Astrocyte (in vitro differentiated cells and primary cell): ENCODE measurements around the gene NAA35. TPM values are rescaled to one million over a fixed set of nuclear protein-coding genes. Genes with fewer than 3 reads are reported as not detected.

ENCODE experiments used
- DNase-seq: peaks from one replicate; pipeline ENCODE4 v3.0.0-alpha.2; 2010; ENCODE audit warnings: low read depth
- FAIRE-seq: peaks from 2 replicates; lab custom pipeline; 2011; peaks lifted over from hg19 to GRCh38; lab: Jason Lieb, UNC
- H2AFZ ChIP-seq: 2 replicates; pipeline ENCODE4 v1.6.0; 2012; ENCODE audit warnings: low read depth, low read length, inconsistent platforms
- H3K27ac ChIP-seq: 2 replicates; pipeline ENCODE4 v1.5.1; 2011; ENCODE audit warnings: low read depth, low read length, inconsistent platforms
- H3K27me3 ChIP-seq: 2 replicates; pipeline ENCODE4 v1.6.0; 2011; ENCODE audit warnings: low read length, inconsistent platforms; ENCODE audit not compliant: insufficient read depth
- H3K36me3 ChIP-seq: 2 replicates; pipeline ENCODE4 v1.5.1; 2011; ENCODE audit warnings: low read length, inconsistent platforms; ENCODE audit not compliant: insufficient read depth
- H3K4me1 ChIP-seq: 2 replicates; pipeline ENCODE4 v1.5.1; 2011; ENCODE audit warnings: low read length, inconsistent platforms; ENCODE audit not compliant: insufficient read depth
- H3K4me2 ChIP-seq: 2 replicates; pipeline ENCODE4 v1.6.0; 2012; ENCODE audit warnings: low read length, inconsistent platforms
- H3K4me3 ChIP-seq: 2 replicates; pipeline ENCODE4 v1.5.1; 2011; ENCODE audit warnings: low read depth, mild to moderate bottlenecking, low read length, inconsistent platforms; ENCODE audit not compliant: insufficient read depth
- H3K79me2 ChIP-seq: 2 replicates; pipeline ENCODE4 v1.6.0; 2012; ENCODE audit warnings: mild to moderate bottlenecking, low read length, inconsistent platforms; ENCODE audit not compliant: insufficient read depth
- H3K9ac ChIP-seq: 2 replicates; pipeline ENCODE4 v1.6.0; 2012; ENCODE audit warnings: mild to moderate bottlenecking, low read length, inconsistent platforms
- H3K9me3 ChIP-seq: 2 replicates; pipeline ENCODE4 v1.5.1; 2012; ENCODE audit warnings: low read depth, mild to moderate bottlenecking, low read length, inconsistent platforms; ENCODE audit not compliant: insufficient read depth
- H4K20me1 ChIP-seq: 2 replicates; pipeline ENCODE4 v1.6.0; 2012; ENCODE audit warnings: low read length, inconsistent platforms; ENCODE audit not compliant: insufficient read depth
- H3K27ac Mint-ChIP-seq: one replicate; pipeline ENCODE4 v1.8.0; 2021; ENCODE audit warnings: mild to moderate bottlenecking, mixed read lengths; ENCODE audit not compliant: unreplicated experiment
- H3K27me3 Mint-ChIP-seq: one replicate; pipeline ENCODE4 v1.8.0; 2021; ENCODE audit warnings: low read depth, mixed read lengths; ENCODE audit not compliant: unreplicated experiment
- H3K36me3 Mint-ChIP-seq: one replicate; pipeline ENCODE4 v1.8.0; 2021; ENCODE audit warnings: low read depth, mixed read lengths; ENCODE audit not compliant: unreplicated experiment
- H3K4me1 Mint-ChIP-seq: one replicate; pipeline ENCODE4 v1.8.0; 2021; ENCODE audit warnings: low read depth, mixed read lengths; ENCODE audit not compliant: unreplicated experiment
- H3K4me3 Mint-ChIP-seq: one replicate; pipeline ENCODE4 v1.8.0; 2021; ENCODE audit warnings: mild to moderate bottlenecking, moderate library complexity, mixed read lengths; ENCODE audit not compliant: unreplicated experiment
- H3K9me3 Mint-ChIP-seq: one replicate; pipeline ENCODE4 v1.8.0; 2021; ENCODE audit warnings: mild to moderate bottlenecking, mixed read lengths; ENCODE audit not compliant: unreplicated experiment
- CTCF ChIP-seq: IDR thresholded peaks from 2 replicates; pipeline ENCODE4 v1.5.1; 2011; ENCODE audit warnings: low read depth, mild to moderate bottlenecking, inconsistent platforms, low read length, moderate library complexity; ENCODE audit not compliant: insufficient read depth
- EZH2 ChIP-seq: IDR thresholded peaks from 2 replicates; pipeline ENCODE4 v1.6.1; 2012; ENCODE audit warnings: mild to moderate bottlenecking, low read length, inconsistent platforms; ENCODE audit not compliant: insufficient read depth
- total RNA-seq: library from RNA; stranded (reverse); gene quantifications from 2 replicates; pipeline ENCODE4 v1.2.1, GENCODE V29; 2021

Gene NAA35
- total RNA-seq, 1 donor from 2014 or later: 31.4 TPM

- Mint-ChIP-seq H3K27me3 (no peaks in the 10 kb centered on the region), H3K4me3 (no peak overlapping the region), H3K27ac (peak overlapping the region; percentile 85), H3K4me1 (peaks cover 9% of the 10 kb centered on the region), H3K36me3 (no peaks in the 10 kb centered on the region), H3K9me3 (no peaks in the 10 kb centered on the region)
- peak overlapping the region; percentile 94 for H3K9ac ChIP-seq
- peaks cover 34% of the 10 kb centered on the region for H4K20me1 ChIP-seq
- TF ChIP-seq CTCF (no peak), EZH2 (no peak)
- peak overlapping the region; percentile 90 for H3K4me2 ChIP-seq
- H3K27me3 ChIP-seq: no peaks in the 10 kb centered on the region
- peak overlapping the region; percentile 91 for H2AFZ ChIP-seq
- peaks cover 19% of the 10 kb centered on the region for H3K36me3 ChIP-seq
- peaks cover 54% of the 10 kb centered on the region for H3K79me2 ChIP-seq
- H3K27ac ChIP-seq: peak overlapping the region; percentile 81
- no peak for FAIRE-seq
- no peak for DNase-seq
- peaks cover 9% of the 10 kb centered on the region for H3K4me1 ChIP-seq
- H3K4me3 ChIP-seq: peak overlapping the region; percentile 82
- no peaks in the 10 kb centered on the region for H3K9me3 ChIP-seq
These were observed 635 bp downstream of the NAA35 start for GRCh38 chr9:85941622-85941940.

GRCh38 chr9:85941966-85942912 lies 1.3 kb downstream of the NAA35 start:
- H3K4me1 ChIP-seq: peaks cover 9% of the 10 kb centered on the region
- H3K9ac ChIP-seq: peak overlapping the region; percentile 94
- no peak for DNase-seq
- Mint-ChIP-seq H3K27me3 (no peaks in the 10 kb centered on the region), H3K4me1 (peaks cover 9% of the 10 kb centered on the region), H3K27ac (peak overlapping the region; percentile 85), H3K4me3 (no peak overlapping the region), H3K36me3 (no peaks in the 10 kb centered on the region), H3K9me3 (no peaks in the 10 kb centered on the region)
- peak overlapping the region; percentile 91 for H2AFZ ChIP-seq
- peak overlapping the region; percentile 81 for H3K27ac ChIP-seq
- TF ChIP-seq CTCF (no peak), EZH2 (no peak)
- FAIRE-seq: no peak
- peaks cover 24% of the 10 kb centered on the region for H3K36me3 ChIP-seq
- no peaks in the 10 kb centered on the region for H3K9me3 ChIP-seq
- peaks cover 61% of the 10 kb centered on the region for H3K79me2 ChIP-seq
- peak overlapping the region; percentile 90 for H3K4me2 ChIP-seq
- peak overlapping the region; percentile 82 for H3K4me3 ChIP-seq
- H3K27me3 ChIP-seq: no peaks in the 10 kb centered on the region
- H4K20me1 ChIP-seq: peaks cover 37% of the 10 kb centered on the region
